Measurements from ENCODE around the gene OR11A1.

OR11A1 gene

GRCh38 chr6:29483186-29483585 is 26.3 kb upstream of the OR11A1 start:
- H3K27ac ChIP-seq (ENCODE audit: low read length): no peak overlapping the region
- WGBS (ENCODE audit: insufficient coverage, insufficient read length): no CpG with 5 or more reads among the region's 3 CpGs

GRCh38 chr6:29479560-29479959 is 22.7 kb upstream of the OR11A1 start:
- Histone ChIP-seq H3K36me3 (ENCODE audit: control insufficient read depth, insufficient read depth, low read length) (no peaks in the 10 kb centered on the region), H3K9me3 (ENCODE audit: control insufficient read depth, insufficient read depth, low read length) (no peaks in the 10 kb centered on the region)

More at GRCh38 chr6:29483186-29483585, 26.3 kb upstream of the OR11A1 start:
- Histone ChIP-seq H3K9me3 (ENCODE audit: control insufficient read depth, insufficient read depth, low read length) (no peaks in the 10 kb centered on the region), H3K36me3 (ENCODE audit: control insufficient read depth, insufficient read depth, low read length) (no peaks in the 10 kb centered on the region), H3K4me1 (ENCODE audit: control insufficient read depth, insufficient read depth, low read length) (no peaks in the 10 kb centered on the region), H3K4me3 (ENCODE audit: low read length) (no peak overlapping the region), H3K27me3 (ENCODE audit: control insufficient read depth, insufficient read depth, low read length) (no peaks in the 10 kb centered on the region)
- DNase-seq (ENCODE audit: low read depth, low spot score): no peak

GRCh38 chr6:29478740-29479139 is 21.9 kb upstream of the OR11A1 start:
- Histone ChIP-seq H3K27ac (ENCODE audit: low read length) (no peak overlapping the region), H3K9me3 (ENCODE audit: control insufficient read depth, insufficient read depth, low read length) (no peaks in the 10 kb centered on the region), H3K27me3 (ENCODE audit: control insufficient read depth, insufficient read depth, low read length) (no peaks in the 10 kb centered on the region), H3K4me1 (ENCODE audit: control insufficient read depth, insufficient read depth, low read length) (no peaks in the 10 kb centered on the region), H3K4me3 (ENCODE audit: low read length) (no peak overlapping the region), H3K36me3 (ENCODE audit: control insufficient read depth, insufficient read depth, low read length) (no peaks in the 10 kb centered on the region)
- DNase-seq (ENCODE audit: low read depth, low spot score): no peak
- no CpG with 5 or more reads among the region's 5 CpGs for WGBS (ENCODE audit: insufficient coverage, insufficient read length)

More at GRCh38 chr6:29479560-29479959, 22.7 kb upstream of the OR11A1 start:
- H3K27me3 ChIP-seq (ENCODE audit: control insufficient read depth, insufficient read depth, low read length): no peaks in the 10 kb centered on the region
- no CpG with 5 or more reads among the region's 2 CpGs for WGBS (ENCODE audit: insufficient coverage, insufficient read length)
- H3K27ac ChIP-seq (ENCODE audit: low read length): no peak overlapping the region
- H3K4me3 ChIP-seq (ENCODE audit: low read length): no peak overlapping the region
- DNase-seq (ENCODE audit: low read depth, low spot score): no peak
- no peaks in the 10 kb centered on the region for H3K4me1 ChIP-seq (ENCODE audit: control insufficient read depth, insufficient read depth, low read length)

- Histone ChIP-seq H3K36me3 (ENCODE audit: control insufficient read depth, insufficient read depth, low read length) (no peaks in the 10 kb centered on the region), H3K9me3 (ENCODE audit: control insufficient read depth, insufficient read depth, low read length) (no peaks in the 10 kb centered on the region), H3K27me3 (ENCODE audit: control insufficient read depth, insufficient read depth, low read length) (no peaks in the 10 kb centered on the region), H3K4me3 (ENCODE audit: low read length) (no peak overlapping the region), H3K27ac (ENCODE audit: low read length) (no peak overlapping the region), H3K4me1 (ENCODE audit: control insufficient read depth, insufficient read depth, low read length) (no peaks in the 10 kb centered on the region)
- no CpG with 5 or more reads among the region's 5 CpGs for WGBS (ENCODE audit: insufficient coverage, insufficient read length)
- no peak for DNase-seq (ENCODE audit: low read depth, low spot score)
Observed at GRCh38 chr6:29477923-29478450, 21.1 kb upstream of the OR11A1 start.

GRCh38 chr6:29474996-29475395 is 18.1 kb upstream of the OR11A1 start:
- Histone ChIP-seq H3K27ac (ENCODE audit: low read length) (no peak overlapping the region), H3K4me3 (ENCODE audit: low read length) (no peak overlapping the region), H3K9me3 (ENCODE audit: control insufficient read depth, insufficient read depth, low read length) (no peaks in the 10 kb centered on the region), H3K36me3 (ENCODE audit: control insufficient read depth, insufficient read depth, low read length) (no peaks in the 10 kb centered on the region), H3K4me1 (ENCODE audit: control insufficient read depth, insufficient read depth, low read length) (no peaks in the 10 kb centered on the region), H3K27me3 (ENCODE audit: control insufficient read depth, insufficient read depth, low read length) (no peaks in the 10 kb centered on the region)
- DNase-seq (ENCODE audit: low read depth, low spot score): no peak
- WGBS (ENCODE audit: insufficient coverage, insufficient read length): no CpG with 5 or more reads among the region's 2 CpGs

GRCh38 chr6:29466241-29466640 is 9.4 kb upstream of the OR11A1 start:
- Histone ChIP-seq H3K27ac (ENCODE audit: low read length) (no peak overlapping the region), H3K9me3 (ENCODE audit: control insufficient read depth, insufficient read depth, low read length) (no peaks in the 10 kb centered on the region), H3K27me3 (ENCODE audit: control insufficient read depth, insufficient read depth, low read length) (no peaks in the 10 kb centered on the region), H3K4me1 (ENCODE audit: control insufficient read depth, insufficient read depth, low read length) (no peaks in the 10 kb centered on the region), H3K4me3 (ENCODE audit: low read length) (no peak overlapping the region), H3K36me3 (ENCODE audit: control insufficient read depth, insufficient read depth, low read length) (no peaks in the 10 kb centered on the region)
- no peak for DNase-seq (ENCODE audit: low read depth, low spot score)
- WGBS (ENCODE audit: insufficient coverage, insufficient read length): no CpG with 5 or more reads among the region's 6 CpGs

- Histone ChIP-seq H3K4me1 (ENCODE audit: control insufficient read depth, insufficient read depth, low read length) (no peaks in the 10 kb centered on the region), H3K36me3 (ENCODE audit: control insufficient read depth, insufficient read depth, low read length) (no peaks in the 10 kb centered on the region), H3K27ac (ENCODE audit: low read length) (no peak overlapping the region), H3K9me3 (ENCODE audit: control insufficient read depth, insufficient read depth, low read length) (no peaks in the 10 kb centered on the region), H3K4me3 (ENCODE audit: low read length) (no peak overlapping the region), H3K27me3 (ENCODE audit: control insufficient read depth, insufficient read depth, low read length) (no peaks in the 10 kb centered on the region)
- WGBS (ENCODE audit: insufficient coverage, insufficient read length): no CpG with 5 or more reads among the region's 2 CpGs
- no peak for DNase-seq (ENCODE audit: low read depth, low spot score)
Observed at GRCh38 chr6:29465801-29466200, 8.9 kb upstream of the OR11A1 start.

GRCh38 chr6:29465279-29465678 is 8.4 kb upstream of the OR11A1 start:
- no CpG with 5 or more reads among the region's 2 CpGs for WGBS (ENCODE audit: insufficient coverage, insufficient read length)
- no peaks in the 10 kb centered on the region for H3K27me3 ChIP-seq (ENCODE audit: control insufficient read depth, insufficient read depth, low read length)
- H3K27ac ChIP-seq (ENCODE audit: low read length): no peak overlapping the region

GRCh38 chr6:29462022-29462421 is 5.2 kb upstream of the OR11A1 start:
- Histone ChIP-seq H3K4me3 (ENCODE audit: low read length) (no peak overlapping the region), H3K4me1 (ENCODE audit: control insufficient read depth, insufficient read depth, low read length) (no peaks in the 10 kb centered on the region), H3K36me3 (ENCODE audit: control insufficient read depth, insufficient read depth, low read length) (no peaks in the 10 kb centered on the region), H3K9me3 (ENCODE audit: control insufficient read depth, insufficient read depth, low read length) (no peaks in the 10 kb centered on the region), H3K27ac (ENCODE audit: low read length) (no peak overlapping the region), H3K27me3 (ENCODE audit: control insufficient read depth, insufficient read depth, low read length) (no peaks in the 10 kb centered on the region)
- no peak for DNase-seq (ENCODE audit: low read depth, low spot score)
- WGBS (ENCODE audit: insufficient coverage, insufficient read length): no CpG with 5 or more reads among the region's 6 CpGs

More at GRCh38 chr6:29465279-29465678, 8.4 kb upstream of the OR11A1 start:
- Histone ChIP-seq H3K4me3 (ENCODE audit: low read length) (no peak overlapping the region), H3K9me3 (ENCODE audit: control insufficient read depth, insufficient read depth, low read length) (no peaks in the 10 kb centered on the region), H3K36me3 (ENCODE audit: control insufficient read depth, insufficient read depth, low read length) (no peaks in the 10 kb centered on the region), H3K4me1 (ENCODE audit: control insufficient read depth, insufficient read depth, low read length) (no peaks in the 10 kb centered on the region)
- DNase-seq (ENCODE audit: low read depth, low spot score): no peak

GRCh38 chr6:29461021-29461814 is 4.3 kb upstream of the OR11A1 start:
- no peak overlapping the region for H3K27ac ChIP-seq (ENCODE audit: low read length)

More at GRCh38 chr6:29461021-29461814, 4.3 kb upstream of the OR11A1 start:
- no peak for DNase-seq (ENCODE audit: low read depth, low spot score)
- Histone ChIP-seq H3K36me3 (ENCODE audit: control insufficient read depth, insufficient read depth, low read length) (no peaks in the 10 kb centered on the region), H3K27me3 (ENCODE audit: control insufficient read depth, insufficient read depth, low read length) (no peaks in the 10 kb centered on the region), H3K4me1 (ENCODE audit: control insufficient read depth, insufficient read depth, low read length) (no peaks in the 10 kb centered on the region), H3K4me3 (ENCODE audit: low read length) (no peak overlapping the region), H3K9me3 (ENCODE audit: control insufficient read depth, insufficient read depth, low read length) (no peaks in the 10 kb centered on the region)
- WGBS (ENCODE audit: insufficient coverage, insufficient read length): no CpG with 5 or more reads among the region's 5 CpGs

All from iPS DF 6.9 (cell line).